NCI-H128 (cell line): Measurements from ENCODE around the gene GRM7.

ENCODE experiments used
- DNase-seq: peaks from one replicate; lab custom pipeline; 2025; ENCODE audit not compliant: unreplicated experiment; lab: John Stamatoyannopoulos, UW

Gene GRM7

DNA sequence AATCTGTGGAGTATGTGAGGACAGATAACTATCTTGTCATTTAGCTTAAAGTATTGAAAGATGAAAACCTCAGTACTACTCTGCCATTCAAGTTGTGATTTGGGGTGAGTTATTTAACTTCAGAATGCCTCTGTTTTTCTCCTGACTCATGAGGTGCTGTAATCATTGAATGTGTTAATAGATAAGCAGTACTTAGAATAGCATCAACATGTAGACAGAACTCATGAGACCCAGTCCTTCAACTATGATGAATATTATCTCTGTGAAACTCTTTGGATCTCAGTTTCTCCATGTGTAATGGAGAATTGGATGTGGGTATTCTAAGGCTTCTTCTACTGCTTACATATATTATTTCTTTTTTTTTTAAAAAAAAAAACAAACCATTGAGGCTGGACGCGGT is 431.4 kb downstream of the GRM7 start:
- no peak for DNase-seq

DNA sequence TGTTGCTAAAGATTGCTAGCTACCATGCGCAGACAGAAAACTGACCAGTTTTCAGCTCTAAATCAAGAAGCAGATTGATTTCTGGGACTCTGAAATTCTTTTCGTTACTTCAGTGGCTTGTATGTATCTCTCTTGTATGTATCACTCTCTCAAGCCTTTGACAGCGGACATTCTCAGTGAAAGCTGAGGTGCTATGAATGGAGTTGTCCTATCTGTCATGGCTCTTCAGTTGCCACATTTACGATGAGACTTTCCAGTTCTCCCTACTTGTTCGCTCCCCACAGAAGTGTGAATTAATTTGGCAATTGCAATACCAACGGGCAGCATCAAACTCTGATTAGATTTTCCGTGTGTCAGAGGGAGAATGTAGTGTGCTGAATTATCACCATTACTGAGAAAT is 432.4 kb downstream of the GRM7 start:
- DNase-seq = no peak

DNA sequence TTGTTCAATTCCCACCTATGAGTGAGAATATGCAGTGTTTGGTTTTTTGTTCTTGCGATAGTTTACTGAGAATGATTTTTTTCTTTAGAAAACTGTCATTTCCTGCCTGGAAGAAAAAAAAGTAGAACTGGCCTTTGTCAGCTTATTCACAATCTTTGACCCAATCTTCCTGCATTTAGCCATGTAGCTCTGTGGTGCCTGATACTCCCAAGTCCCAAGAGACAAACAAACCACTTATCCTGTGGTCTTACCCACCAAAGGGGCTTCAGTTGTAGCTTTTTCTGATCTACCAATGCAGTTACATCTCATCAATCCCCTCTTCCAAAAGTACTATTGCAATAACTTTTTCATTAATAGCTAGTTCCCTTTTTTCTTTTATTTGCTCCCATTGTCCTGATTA is 444.6 kb downstream of the GRM7 start:
- DNase-seq = no peak

DNA sequence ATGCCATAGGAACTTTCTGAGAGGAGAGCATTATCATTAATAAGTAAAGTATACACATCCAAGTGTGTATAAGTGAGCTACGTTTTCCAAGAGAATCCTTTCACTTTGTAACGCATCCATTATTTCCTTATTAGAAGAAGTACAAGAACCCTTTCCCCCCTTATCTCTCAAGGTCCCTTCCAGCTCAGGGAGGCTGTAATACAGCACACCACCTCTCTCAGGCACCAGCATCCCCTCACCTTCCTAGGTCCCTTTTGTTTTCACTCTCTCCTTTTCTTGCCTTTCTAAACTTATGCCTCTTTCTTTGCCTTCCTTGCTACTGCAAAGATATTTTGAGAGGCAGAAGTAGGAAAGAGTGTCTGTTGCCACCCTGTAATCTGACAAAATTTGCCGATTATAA is 446.0 kb downstream of the GRM7 start:
- DNase-seq = no peak

DNA sequence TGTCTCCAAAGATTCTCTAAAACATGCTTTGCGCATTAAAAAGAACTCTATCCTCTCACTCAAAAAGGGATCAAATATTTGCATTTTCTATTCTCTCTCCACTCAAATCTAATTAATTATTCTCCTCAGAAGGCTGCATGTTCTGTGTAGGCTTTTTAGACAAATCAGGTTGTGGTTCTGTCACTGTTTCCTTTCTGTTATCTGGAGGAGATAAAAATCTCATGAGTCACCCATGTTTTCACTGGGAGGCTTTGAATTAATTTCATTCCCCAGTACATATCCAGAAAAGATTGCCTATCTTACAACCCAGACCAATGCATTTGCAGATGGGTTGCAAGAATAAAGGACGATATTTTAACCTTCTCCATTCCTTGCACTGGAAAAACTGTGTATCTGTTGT is 446.5 kb downstream of the GRM7 start:
- no peak for DNase-seq

DNA sequence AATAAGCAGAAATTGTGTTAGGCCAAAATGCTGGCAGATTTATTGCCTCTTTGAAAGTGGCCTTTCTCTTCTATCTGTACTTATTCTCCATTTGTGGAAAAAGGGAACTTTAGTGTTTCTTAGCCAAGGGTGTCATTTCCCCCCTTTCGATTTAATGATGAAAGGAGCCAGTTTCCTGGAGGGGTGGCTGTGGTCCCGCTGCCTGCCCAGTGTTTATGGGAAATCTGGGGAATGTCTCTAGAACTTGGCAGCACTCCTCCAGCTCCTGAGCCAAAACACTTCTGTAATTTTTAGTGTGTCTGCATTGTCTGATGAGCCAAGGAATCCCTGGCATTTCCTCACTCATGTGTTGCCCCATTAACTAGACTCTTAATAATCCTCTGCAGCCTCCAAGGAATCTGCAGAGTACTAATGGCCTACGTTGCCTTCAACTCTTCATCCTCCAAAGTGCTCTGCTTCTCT is 448.8 kb downstream of the GRM7 start:
- no peak for DNase-seq

DNA sequence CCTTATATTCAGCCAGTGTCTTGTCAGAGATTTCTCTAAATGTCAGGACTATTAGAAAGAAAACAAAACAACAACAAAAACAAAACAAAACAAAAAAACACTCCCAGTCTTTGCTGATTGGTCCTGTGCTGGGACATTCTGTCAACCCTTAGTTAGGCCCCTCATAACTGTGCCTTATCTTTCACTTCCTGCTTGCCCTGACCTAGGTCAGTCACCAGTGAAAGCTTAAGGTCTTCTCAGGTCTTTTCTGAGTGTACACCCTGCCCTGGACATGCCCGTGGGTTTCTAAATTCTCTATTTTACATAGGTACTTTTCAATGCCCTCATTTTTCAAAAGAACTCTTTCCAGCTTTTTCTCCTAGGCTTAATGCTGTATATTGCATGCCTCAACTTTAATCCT is 454.1 kb downstream of the GRM7 start:
- DNase-seq = no peak

DNA sequence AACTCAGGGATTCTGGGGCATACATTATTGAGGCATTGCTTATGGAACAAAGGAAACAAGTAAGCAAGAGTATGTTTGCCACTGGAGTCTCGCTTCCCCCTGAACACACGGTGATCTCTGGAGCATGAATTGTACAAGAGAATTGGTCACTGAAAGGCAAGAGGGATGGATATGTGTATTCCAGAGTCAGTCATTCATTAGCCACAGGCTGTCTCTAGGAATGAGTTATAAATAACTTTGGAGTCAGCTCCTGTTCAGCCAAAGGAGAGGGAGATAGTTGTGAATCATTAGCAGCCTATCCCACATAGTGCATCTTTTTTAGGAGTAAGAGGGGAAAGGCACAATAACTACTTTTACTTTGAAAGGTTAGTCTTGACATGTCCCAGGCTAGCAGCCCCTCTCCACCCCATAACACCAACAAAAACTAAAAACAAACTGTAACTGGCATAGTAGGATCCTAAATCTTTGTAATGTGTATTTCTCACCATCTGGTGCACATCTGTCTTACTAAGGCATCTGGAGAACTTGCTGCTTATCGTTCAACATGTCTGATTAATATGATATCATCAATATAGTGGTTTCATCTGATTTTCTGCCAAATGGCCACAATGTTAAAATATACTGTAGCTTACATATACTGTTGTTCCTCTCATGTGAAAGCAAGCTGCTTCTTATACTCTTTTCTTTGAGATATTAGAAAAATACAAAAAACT is 462.2 kb downstream of the GRM7 start:
- no peak for DNase-seq

DNA sequence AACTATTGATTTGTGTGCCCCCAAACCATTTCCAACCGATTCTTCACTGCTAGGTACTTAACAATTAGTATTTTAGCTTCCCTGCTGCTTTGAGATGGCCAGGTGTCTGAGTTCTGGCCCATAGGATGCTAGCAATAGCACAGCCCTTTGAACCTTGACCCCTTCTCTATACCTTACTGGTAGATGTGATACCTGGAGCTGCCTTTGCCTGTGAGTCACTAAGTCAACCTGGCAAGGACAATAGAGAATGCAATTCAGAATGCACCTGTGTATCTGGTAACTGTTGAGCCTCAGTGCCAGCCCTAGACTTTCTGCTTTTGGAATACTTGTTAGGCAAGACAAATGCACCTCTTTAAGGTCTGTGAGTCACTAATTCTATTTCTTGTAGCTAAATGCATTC is 467.4 kb downstream of the GRM7 start:
- DNase-seq = no peak

DNA sequence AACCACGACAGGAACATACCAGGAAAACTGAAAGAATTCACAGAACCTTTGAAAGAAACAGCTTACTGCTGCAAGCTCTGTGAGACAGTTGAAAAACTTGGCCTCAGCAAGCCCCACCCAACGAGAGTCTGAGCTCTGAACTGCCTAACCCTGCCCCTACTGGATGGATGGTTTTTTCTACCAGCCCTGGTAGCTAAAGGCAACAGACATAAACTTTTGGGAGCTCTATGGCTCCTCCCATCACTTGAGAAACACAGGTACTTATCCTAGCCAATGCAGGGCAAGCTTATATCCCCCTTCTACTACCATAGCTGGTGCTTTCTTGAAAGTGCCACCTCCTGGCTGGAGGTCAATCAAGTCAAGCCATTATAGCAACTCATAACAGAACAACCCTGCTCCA is 471.8 kb downstream of the GRM7 start:
- DNase-seq = no peak

DNA sequence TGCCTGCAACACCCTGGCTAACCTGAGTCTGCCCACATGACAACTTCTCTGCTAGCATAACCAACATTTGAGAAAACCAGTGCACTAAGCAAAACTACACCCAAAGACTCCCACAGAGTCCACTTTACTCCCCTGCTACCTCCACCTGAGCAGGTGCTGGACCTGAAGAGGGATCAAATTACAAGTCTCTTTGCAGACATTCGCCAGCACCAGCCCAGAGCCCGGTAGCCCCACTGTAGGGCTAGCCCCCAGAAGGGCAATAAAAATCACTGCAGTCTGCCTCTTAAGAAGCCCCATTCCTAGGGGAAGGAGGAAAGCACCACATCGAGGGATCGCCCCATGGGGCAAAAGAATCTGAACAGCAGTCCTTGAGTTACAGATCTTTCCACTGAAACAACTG is 472.2 kb downstream of the GRM7 start:
- no peak for DNase-seq

DNA sequence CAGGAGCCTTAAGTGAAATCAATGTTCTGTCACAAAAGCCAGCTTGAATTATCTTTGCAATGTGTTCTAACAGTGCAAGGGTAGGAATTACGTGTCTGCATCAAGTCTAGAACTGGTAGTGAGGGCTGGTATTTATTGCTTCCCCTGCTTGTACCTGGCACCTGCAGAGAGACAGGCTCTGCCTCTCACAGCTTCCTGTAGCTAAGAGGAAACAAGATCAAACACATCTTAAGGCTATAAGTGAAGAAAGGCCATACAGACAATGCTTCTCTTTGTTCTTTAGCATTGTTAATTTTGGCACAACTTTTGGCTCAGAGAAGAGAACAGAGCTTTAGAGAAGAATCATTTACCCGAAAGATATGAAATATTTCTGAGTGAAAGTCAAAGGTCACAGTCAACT is 479.9 kb downstream of the GRM7 start:
- no peak for DNase-seq

DNA sequence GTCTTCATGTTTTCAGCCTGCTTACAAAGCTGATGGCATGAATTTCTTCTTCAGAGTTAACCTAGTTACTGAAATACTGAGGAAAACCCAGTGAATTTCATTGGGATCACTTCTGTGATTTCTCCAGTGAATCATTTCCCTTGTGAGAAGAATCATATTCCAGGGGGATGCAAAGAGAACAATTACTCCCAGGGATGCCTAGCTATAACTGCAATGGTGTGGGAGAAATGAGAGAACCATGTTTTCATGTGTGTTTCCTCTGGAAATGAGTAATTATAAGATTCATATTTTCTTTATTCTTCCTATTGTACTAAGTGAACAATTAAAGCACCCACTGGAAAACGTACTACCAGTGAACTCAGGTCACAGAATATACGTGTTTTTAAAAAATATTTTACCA is 485.4 kb downstream of the GRM7 start:
- no peak for DNase-seq

DNA sequence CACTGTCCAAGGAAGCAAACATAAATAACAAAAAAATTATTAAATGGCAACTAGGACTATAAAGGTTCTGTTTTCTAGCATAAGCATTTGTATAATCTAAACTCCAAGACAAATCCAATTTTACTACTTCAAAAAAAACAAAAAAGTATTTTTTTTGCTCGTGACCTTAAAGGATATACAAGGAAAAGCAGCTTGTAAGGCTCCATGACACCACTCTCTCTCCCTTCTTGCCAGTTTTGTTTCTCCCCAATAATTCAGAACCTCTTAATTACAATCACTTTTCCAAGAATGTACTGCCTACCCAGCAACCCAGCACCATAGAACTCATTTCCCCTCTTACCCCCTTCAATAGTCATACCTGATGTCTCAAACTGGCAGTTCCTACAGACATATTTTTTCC is 496.2 kb downstream of the GRM7 start:
- DNase-seq = no peak

DNA sequence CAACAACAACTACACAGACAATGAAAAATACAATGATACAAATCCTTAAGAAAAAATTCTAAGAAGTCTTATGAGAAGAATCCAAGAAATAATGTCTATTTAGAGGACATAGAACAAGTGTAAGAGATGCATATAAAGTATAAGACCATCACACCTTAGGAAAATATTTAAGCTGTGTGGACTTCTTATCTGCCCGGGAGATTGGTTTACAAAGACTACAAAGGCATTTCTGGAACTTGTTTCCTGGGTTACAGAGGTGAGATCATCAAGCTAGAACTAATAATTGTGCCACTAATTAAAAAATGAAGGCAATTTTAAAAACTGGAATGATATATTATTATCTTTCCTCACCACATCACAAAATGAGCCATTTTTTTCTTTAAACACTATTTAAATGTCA is 507.1 kb downstream of the GRM7 start:
- no peak for DNase-seq

DNA sequence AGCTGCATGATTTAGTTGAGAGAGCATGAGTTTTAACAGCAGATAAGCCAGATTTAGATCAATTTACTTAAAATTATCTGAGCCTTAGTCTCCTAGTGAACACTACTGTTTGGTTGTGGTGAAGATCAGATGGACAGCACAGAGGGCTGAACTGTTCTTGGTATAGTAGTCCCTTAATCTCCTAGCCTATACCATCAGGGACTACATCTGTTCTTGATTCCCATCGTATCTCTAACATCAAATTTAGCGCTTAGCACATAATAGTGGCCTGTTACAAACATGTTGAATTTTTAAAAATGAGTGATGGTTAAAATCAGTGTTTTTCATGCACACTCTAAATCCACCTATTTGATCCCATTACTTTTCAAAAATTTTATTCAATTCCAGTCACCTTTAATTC is 507.7 kb downstream of the GRM7 start:
- no peak for DNase-seq

DNA sequence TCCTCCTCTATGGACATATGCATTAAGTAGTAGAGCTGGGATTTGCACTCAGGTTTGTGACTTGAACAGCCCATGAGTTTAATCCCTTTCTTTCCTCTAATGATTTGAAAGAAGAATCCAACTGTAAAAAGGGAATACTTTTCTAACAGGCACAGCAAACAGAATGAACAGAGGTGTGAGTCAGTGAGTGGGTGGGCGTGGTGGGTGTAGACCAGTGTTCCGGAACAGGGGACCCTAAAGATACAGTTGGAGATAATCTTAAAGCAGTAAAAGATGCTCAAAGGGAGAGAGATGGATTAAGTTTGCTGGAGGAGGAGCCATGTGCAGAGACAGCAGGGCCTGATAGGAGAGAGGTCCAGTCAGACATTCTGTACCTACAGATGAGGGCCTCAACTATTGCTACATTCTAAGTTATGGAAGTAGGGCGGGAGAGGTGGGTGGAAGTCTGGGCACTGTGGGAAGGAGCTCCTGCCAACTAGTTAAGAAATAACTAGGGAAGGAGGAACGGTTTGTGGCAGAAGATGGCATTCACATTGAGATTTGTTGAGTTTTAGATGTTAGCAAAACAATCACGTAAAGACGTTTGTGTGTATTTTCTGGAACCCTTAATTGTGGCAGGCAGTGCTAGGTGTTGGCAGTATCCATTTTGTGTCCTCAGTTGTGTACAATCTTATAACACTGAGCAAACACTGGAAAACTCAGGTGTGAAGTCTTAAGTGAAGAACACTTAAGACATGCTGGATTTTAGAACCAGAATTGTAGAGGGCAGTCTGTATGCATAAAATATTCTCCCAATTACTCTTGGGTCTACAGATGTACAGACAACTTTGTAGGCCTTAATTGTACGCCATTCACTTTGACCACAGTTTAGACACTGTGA is 511.0 kb downstream of the GRM7 start:
- DNase-seq = no peak

DNA sequence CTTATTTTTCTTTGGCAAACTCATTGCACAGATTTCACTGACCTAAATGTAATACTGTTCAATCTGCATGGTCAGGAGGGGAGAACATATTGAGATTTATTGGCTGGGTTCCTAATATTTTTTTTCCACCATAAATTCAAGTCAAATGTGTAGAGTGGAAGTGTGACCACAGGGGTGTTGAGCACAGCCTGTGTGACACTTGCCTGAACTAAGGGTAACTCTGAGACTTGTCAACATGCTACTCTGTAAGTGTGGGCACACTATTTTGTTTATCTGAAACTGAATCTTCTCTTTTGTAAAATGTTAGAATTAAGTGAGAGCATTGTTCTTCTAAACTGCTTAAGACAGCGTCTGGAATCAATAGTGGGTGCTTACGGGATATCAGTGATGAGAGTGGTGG is 516.2 kb downstream of the GRM7 start:
- DNase-seq = no peak

DNA sequence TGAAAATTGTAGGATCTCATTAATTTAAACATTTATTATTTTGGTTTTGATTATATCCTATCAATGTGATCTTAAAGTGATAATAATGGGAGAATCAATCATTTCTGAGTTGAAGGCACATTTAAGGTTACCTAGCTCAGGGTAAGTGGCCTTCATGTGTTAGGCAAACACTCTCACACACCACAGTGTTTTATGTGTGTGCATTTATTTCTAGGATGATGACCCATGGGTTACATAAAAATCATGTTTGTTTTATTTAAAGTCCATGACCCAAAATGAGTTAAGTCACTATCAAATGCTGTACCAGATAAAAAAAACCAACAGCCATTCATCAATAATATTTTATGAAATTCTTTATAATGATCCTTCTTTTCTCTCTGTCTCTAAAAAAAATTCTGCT is 520.8 kb downstream of the GRM7 start:
- no peak for DNase-seq

DNA sequence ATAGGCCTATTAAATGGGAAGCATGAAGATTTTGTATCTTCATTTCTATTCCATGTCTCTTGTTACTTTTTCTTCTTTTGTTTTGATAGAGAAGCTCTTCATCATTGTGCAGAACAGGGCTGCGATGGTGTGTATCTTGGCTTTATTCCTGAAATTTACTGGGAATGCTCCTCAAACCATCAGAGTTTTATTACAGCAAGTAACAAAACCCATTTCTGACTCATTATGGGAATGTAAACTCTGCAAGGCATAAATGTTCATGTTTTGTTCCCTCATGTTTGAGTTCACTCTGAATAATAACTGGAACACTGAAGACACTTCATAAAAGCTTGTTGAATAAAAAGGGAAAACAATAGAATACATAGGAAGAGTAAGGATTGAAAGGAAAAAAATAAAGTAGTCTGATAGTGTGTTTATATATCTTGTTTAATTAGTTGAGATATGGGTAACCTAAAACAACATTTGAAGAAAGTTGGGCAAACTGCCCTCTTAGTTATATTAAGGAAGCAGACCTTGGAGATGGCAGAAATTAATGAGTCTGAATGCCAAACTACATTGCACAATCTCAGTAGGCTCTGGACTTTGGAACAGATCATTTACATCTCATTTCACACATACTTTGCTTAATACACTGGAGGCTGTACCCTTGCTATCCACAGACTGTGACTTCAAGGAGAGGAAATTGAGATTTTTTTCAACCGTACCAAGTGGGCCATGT is 521.5 kb downstream of the GRM7 start:
- no peak for DNase-seq

DNA sequence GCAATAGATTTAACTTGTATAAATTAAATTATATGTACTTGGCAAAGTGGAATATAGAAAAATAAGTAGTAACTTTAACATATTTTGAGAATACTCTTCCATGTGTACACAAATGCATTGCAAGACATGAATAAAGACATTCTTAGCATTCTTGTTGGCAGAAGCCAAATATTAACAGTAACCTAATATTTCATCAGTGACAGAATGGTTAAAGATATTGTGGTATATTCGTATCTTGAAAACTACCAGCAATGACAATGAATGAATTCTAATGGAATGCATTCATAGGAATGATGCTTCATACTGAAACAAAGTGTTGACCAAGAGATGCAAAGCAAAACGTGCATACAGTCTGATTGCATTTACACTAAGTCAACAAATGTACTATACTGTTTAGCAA is 524.7 kb downstream of the GRM7 start:
- no peak for DNase-seq

DNA sequence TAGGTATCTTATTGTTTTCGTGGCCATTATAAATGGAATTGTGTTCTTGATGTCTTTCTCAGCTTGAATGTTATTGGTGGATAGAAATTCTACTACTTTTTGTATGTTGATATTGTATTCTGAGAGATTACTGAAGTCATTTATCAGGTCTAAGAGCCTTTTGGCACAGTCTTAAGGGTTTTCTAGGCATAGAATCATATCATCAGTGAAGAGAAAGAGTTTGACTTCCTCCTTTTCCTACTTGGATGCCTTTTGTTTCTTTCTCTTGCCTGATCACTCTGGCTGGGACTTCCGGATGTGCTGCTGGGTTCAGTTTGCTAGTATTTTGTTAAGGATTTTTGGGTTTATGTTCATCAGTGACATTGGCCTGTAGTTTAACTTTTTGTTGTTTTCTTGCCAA is 527.1 kb downstream of the GRM7 start:
- no peak for DNase-seq
